HG02981 (cell line): Measurements from ENCODE around the gene SEC23A.
"Not testable (repeated sequence)": the region's sequence is repeated elsewhere in the genome, so short reads cannot be mapped to it uniquely, and the experiment has no call there.

Experiments
- ATAC-seq: cut with Tn5 transposase; IDR thresholded peaks from one replicate; pipeline ENCODE4 v1.9.1; 2021; ENCODE audit warnings: mild to moderate bottlenecking, moderate library complexity; ENCODE audit not compliant: unreplicated experiment

The SEC23A gene

GRCh38 chr14:39094515-39094914, 8.5 kb downstream of the SEC23A start:
- no peak for ATAC-seq

- no peak for ATAC-seq
Measured at GRCh38 chr14:39091716-39092115, 11.3 kb downstream of the SEC23A start.

- no peak for ATAC-seq
Measured at GRCh38 chr14:39090548-39091111, 12.4 kb downstream of the SEC23A start.

- ATAC-seq = no peak
Measured at GRCh38 chr14:39087493-39087892, 15.5 kb downstream of the SEC23A start.

- ATAC-seq = no peak
Measured at GRCh38 chr14:39085933-39086332, 17.1 kb downstream of the SEC23A start.

- ATAC-seq = no peak
Measured at GRCh38 chr14:39083127-39083526, 19.9 kb downstream of the SEC23A start.

- ATAC-seq = no peak
Measured at GRCh38 chr14:39080886-39081285, 22.1 kb downstream of the SEC23A start.

GRCh38 chr14:39071096-39071495, 31.9 kb downstream of the SEC23A start:
- no peak for ATAC-seq

GRCh38 chr14:39069923-39070322, 33.1 kb downstream of the SEC23A start:
- no peak for ATAC-seq

GRCh38 chr14:39069169-39069805, 33.7 kb downstream of the SEC23A start:
- not testable (repeated sequence) for ATAC-seq

- ATAC-seq = peak; percentile 97
Measured at GRCh38 chr14:39060818-39061437, 42.1 kb downstream of the SEC23A start.

GRCh38 chr14:39055786-39056474, 47.1 kb downstream of the SEC23A start:
- ATAC-seq = no peak

GRCh38 chr14:39052869-39053454, 50.1 kb downstream of the SEC23A start:
- not testable (repeated sequence) for ATAC-seq

- ATAC-seq = no peak
Measured at GRCh38 chr14:39050389-39050788, 52.6 kb downstream of the SEC23A start.

GRCh38 chr14:39045889-39046288, 57.1 kb downstream of the SEC23A start:
- not testable (repeated sequence) for ATAC-seq

GRCh38 chr14:39043352-39043943, 59.6 kb downstream of the SEC23A start:
- ATAC-seq = no peak

GRCh38 chr14:39040529-39040928, 62.5 kb downstream of the SEC23A start:
- no peak for ATAC-seq

GRCh38 chr14:39038542-39038941, 64.5 kb downstream of the SEC23A start:
- no peak for ATAC-seq

GRCh38 chr14:39036760-39037159, 66.3 kb downstream of the SEC23A start:
- ATAC-seq = no peak

GRCh38 chr14:39035336-39035735, 67.7 kb downstream of the SEC23A start:
- ATAC-seq = no peak
